ENCODE results near the gene IRF4.

The IRF4 gene

DNA sequence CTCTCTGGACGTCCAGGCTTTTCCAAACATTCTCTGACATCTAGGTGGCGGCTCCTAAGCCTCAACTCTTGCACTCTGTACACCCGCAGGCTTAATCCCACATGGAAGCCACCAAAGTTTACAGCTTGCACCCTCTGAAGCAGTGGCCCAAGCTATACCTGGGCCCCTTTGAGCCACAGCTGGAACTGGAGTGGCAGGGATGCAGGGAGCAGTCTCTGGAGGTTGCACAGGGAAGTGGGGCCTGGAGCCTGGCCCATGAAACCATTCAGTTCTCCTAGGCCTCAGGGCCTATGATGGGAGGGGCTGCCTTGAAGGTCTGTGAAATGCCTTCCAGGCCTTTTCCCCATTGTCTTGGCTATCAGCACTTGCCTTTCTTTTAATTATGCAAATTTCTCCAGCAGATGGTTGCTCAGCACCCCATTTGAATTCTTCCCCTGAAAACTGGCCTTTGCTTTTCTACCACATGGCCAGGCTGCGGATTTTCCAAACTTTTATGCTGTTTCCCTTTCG lies 64.9 kb downstream of the IRF4 start:
- no peak overlapping the region for H3K27ac ChIP-seq
- TF ChIP-seq, protein P1, sequence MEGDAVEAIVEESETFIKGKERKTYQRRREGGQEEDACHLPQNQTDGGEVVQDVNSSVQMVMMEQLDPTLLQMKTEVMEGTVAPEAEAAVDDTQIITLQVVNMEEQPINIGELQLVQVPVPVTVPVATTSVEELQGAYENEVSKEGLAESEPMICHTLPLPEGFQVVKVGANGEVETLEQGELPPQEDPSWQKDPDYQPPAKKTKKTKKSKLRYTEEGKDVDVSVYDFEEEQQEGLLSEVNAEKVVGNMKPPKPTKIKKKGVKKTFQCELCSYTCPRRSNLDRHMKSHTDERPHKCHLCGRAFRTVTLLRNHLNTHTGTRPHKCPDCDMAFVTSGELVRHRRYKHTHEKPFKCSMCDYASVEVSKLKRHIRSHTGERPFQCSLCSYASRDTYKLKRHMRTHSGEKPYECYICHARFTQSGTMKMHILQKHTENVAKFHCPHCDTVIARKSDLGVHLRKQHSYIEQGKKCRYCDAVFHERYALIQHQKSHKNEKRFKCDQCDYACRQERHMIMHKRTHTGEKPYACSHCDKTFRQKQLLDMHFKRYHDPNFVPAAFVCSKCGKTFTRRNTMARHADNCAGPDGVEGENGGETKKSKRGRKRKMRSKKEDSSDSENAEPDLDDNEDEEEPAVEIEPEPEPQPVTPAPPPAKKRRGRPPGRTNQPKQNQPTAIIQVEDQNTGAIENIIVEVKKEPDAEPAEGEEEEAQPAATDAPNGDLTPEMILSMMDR (conservative IDR thresholded peaks at IDR 0.05), result no peak

DNA sequence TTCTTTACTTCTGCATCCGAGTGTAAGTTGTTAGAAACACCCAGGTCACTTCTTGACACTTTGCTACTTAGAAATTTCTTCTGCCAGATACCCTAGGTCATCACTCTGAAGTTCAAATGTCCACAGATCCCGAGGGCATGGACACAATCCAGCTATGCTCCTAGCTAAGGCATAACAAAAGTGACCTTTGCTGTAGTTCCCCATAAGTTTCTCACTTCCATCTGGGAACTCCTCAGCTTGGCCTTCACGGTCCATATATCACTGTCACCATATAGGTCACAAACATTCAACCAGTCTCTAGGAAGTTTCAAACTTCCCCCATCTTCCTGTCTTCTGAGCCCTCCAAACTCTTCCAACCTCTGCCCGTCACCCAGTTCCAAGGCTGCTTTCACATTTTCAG lies 65.3 kb downstream of the IRF4 start:
- TF ChIP-seq, protein P1 (conservative IDR thresholded peaks at IDR 0.05), result no peak
- H3K27ac ChIP-seq, result no peak overlapping the region
